ENCODE data around the gene PNPLA3.

GRCh38 chr22:43893266-43893665 lies 30.3 kb upstream of the PNPLA3 start:
- TF ChIP-seq CTCF (conservative IDR thresholded peaks at IDR 0.05): no peak
- no peak for TF ChIP-seq ZFX (IDR thresholded peaks at IDR 0.05)
